Stimulated activated memory B cell treated with anti-CD40 and anti-IgM and Interleukin-4, amounts not matched to agents 10 μg/mL and 1 μg/mL and 100 μg/mL, for 72 hours (primary cell): ENCODE measurements around the gene TYK2.
A peak's percentile ranks its signal among the peaks of the same experiment; 100 is the strongest.

Experiments
- ATAC-seq: fragments of 150-1000 bp; cut with Tn5 transposase; 2 replicates; pipeline ENCODE4 v1.10.0; 2021
- H3K27ac Mint-ChIP-seq: one replicate; pipeline ENCODE4 v1.8.0; 2022; ENCODE audit warnings: mild to moderate bottlenecking, mixed read lengths
- H3K27me3 Mint-ChIP-seq: one replicate; pipeline ENCODE4 v1.8.0; 2022; ENCODE audit warnings: mixed read lengths
- H3K36me3 Mint-ChIP-seq: one replicate; pipeline ENCODE4 v1.8.0; 2022; ENCODE audit warnings: mixed read lengths
- H3K4me1 Mint-ChIP-seq: one replicate; pipeline ENCODE4 v1.8.0; 2022; ENCODE audit warnings: mixed read lengths
- H3K4me3 Mint-ChIP-seq: one replicate; pipeline ENCODE4 v1.8.0; 2022; ENCODE audit warnings: mild to moderate bottlenecking, moderate library complexity, mixed read lengths
- H3K9me3 Mint-ChIP-seq: one replicate; pipeline ENCODE4 v1.8.0; 2022; ENCODE audit warnings: mixed read lengths

Gene TYK2

DNA sequence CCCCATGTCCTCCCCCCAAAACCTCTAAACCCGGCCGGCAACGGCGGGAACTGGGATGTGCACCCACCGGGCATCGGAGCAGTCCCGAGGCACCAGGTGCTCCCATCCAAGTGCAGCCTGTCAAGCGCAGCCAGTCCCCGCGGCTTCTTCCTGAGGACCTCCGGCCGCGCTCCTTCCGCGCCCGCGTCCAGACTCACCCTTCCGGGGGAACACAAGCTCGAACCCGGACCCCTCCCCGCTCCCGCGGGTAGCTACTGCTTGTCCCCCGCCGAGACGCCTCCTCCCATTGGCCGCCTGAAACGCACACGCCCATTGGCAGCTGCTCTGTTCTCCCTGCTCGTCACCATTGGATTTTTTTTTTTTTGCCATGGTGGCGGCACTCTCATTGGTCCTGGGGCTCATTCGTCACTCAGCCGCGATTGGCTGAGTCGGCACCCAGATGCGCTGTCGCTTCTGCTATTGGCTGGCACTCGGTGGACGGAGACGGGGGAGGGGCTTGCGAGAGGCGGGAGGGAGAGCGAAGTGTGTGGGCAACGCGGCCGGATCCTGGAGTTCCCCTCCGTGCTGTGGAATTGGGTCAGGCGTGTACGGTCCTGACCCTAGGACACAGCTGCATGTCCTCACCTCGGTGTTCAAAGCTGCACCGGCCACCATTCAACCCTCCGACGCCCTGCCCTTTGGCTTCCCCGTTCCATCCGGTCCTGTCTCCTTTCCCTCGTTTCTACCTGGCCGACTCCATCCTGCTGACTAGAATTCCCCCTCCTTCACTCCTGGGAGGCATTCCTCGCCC lies at the start of gene TYK2:
Gene TYK2 (minus strand): TSS at position 260 of the 790 bp plus-strand sequence. CDS start 2,166 bp downstream, outside the sequence.
- no peaks in the 10 kb centered on the region for H3K27me3 Mint-ChIP-seq
- H3K4me1 Mint-ChIP-seq: peaks cover 23% of the 10 kb centered on the region
- peaks cover 23% of the 10 kb centered on the region for H3K36me3 Mint-ChIP-seq
- H3K9me3 Mint-ChIP-seq: no peaks in the 10 kb centered on the region
- ATAC-seq: peak; percentile 99
- peak within 1 kb of the TSS; percentile 95 for H3K4me3 Mint-ChIP-seq
- H3K27ac Mint-ChIP-seq: peak within 1 kb of the TSS; percentile 87

- Mint-ChIP-seq H3K4me1 (peaks cover 87% of the 10 kb centered on the region), H3K4me3 (no peak overlapping the region), H3K36me3 (no peaks in the 10 kb centered on the region), H3K27ac (peak overlapping the region; percentile 95), H3K27me3 (peaks cover 15% of the 10 kb centered on the region), H3K9me3 (no peaks in the 10 kb centered on the region)
- no peak for ATAC-seq
These were observed 48.6 kb upstream of the TYK2 start for GRCh38 chr19:10428996-10429381.

DNA sequence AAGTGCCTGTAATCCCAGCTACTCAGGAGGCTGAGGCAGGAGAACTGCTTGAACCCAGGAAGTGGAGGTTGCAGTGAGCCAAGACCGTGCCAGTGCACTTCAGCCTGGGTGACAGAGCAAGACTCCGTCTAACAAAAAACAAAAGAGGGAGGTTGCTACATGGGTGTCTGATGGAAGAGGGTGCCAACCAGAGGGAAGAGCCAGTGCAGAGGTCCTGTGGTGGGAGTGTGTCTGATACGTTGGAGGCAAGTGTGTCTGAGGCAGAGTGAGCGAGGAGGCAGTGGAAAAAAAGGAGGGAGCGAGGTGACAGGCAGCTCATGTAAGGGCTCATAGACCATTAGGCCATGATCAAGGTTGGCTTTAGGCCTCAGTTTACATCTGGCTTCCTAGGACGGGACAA lies 46.8 kb upstream of the TYK2 start:
- H3K4me3 Mint-ChIP-seq: no peak overlapping the region
- no peaks in the 10 kb centered on the region for H3K9me3 Mint-ChIP-seq
- H3K4me1 Mint-ChIP-seq: peaks cover 87% of the 10 kb centered on the region
- ATAC-seq: no peak
- peaks cover 16% of the 10 kb centered on the region for H3K27me3 Mint-ChIP-seq
- no peaks in the 10 kb centered on the region for H3K36me3 Mint-ChIP-seq
- peak overlapping the region; percentile 95 for H3K27ac Mint-ChIP-seq

DNA sequence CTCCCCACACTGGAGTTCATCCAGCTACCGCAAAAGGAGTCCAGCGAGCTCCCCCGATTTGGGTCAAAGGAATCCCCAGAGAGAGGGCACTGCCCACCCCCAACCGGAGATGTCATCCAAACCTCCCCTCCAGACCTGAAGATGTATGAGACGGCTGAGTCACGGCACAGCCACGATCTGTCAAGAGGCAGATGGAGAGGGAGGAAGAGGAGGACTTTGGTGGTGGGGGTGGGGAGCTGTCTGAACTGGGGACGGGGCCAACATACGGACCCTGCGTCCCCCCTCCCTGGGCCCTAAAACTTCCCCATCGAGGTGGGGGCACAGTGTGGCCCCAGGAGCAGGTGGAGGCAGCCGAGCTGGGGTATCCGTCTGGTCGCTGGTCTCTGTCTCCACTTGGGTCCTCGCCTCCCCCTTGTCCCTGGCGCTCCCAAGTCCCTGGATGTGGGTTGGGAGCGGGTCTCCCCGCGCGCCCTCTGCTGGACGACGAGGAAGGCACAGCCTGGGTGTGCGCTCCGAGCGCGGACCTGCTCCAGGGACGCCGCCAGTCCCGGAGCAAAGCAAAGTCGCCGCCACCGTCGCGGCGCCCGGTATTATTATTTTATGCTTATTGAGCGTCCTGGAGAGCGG lies 43.8 kb upstream of the TYK2 start:
- Mint-ChIP-seq H3K4me1 (peaks cover 84% of the 10 kb centered on the region), H3K36me3 (no peaks in the 10 kb centered on the region), H3K27me3 (peaks cover 30% of the 10 kb centered on the region), H3K9me3 (no peaks in the 10 kb centered on the region), H3K4me3 (peak overlapping the region; percentile 73), H3K27ac (peak overlapping the region; percentile 95)
- ATAC-seq: peak; percentile 44

- no peaks in the 10 kb centered on the region for H3K9me3 Mint-ChIP-seq
- no peaks in the 10 kb centered on the region for H3K36me3 Mint-ChIP-seq
- ATAC-seq: no peak
- no peak overlapping the region for H3K27ac Mint-ChIP-seq
- peaks cover 40% of the 10 kb centered on the region for H3K27me3 Mint-ChIP-seq
- H3K4me3 Mint-ChIP-seq: no peak overlapping the region
- H3K4me1 Mint-ChIP-seq: peaks cover 81% of the 10 kb centered on the region
These were observed 42.5 kb upstream of the TYK2 start for GRCh38 chr19:10422846-10423245.

DNA sequence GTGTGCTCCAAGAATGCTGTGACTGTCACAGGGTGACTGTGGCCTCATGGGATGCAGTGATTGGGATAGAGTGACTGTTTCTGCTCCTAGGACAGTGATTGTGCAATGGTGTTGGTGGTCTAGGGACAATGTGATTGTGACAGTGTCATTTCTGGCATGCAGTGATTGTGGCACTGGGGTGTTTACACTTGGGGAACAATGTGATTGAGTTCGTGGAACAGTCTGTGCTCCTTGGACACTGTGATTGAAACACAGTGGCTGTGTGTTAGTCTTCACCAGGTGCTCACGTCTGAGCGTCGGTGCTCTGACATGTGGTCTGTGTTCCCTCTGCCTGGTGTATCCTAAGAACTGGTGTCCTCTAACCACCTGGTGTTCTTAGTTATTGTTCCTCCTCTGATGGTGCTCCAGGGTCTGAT lies 41.7 kb upstream of the TYK2 start:
- no peak for ATAC-seq
- H3K4me3 Mint-ChIP-seq: peak overlapping the region; percentile 63
- H3K9me3 Mint-ChIP-seq: no peaks in the 10 kb centered on the region
- peaks cover 41% of the 10 kb centered on the region for H3K27me3 Mint-ChIP-seq
- peaks cover 74% of the 10 kb centered on the region for H3K4me1 Mint-ChIP-seq
- H3K36me3 Mint-ChIP-seq: no peaks in the 10 kb centered on the region
- H3K27ac Mint-ChIP-seq: peak overlapping the region; percentile 5

DNA sequence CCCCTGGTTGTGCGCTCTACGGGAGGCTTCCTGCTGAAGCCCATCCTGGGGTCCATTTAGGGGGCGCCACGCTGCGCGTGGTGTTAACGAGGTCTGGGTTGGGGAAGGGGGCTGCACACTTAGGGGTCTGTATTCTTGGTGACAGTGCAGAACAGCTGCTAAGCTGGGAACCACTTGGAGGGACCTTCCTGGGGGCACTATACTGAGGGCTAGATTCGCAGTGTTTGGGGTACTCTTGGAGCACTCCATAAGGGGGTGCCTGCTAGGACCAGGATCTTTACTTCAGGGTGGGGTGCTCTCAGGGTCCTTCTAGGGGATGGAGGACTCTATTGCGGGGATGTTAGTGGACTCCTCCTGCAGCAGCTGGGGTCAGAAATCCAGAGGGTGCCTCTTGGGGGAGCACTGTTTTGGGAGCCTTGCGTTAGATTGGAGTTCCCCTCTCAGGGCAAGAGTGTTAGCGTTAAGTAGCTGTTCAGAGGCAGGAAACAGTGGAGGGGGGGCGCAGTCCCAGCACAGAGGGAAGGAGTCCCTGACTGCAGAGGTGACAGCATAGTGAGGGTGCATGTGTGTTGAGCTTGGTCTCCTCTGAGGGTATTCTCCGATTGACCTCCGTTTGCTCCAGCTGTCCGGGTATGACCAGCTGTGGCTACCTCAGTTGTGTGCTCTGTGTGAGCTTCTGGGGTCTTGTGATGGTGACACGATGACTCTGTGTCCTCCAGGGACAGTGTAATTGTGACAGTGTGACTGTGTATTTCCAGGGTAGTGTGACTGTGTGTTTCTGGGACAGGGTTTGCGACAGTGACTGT lies 41.1 kb upstream of the TYK2 start:
- Mint-ChIP-seq H3K9me3 (peaks cover 3% of the 10 kb centered on the region), H3K4me1 (peaks cover 74% of the 10 kb centered on the region), H3K27ac (peak overlapping the region; percentile 5), H3K36me3 (no peaks in the 10 kb centered on the region), H3K4me3 (peak overlapping the region; percentile 63), H3K27me3 (peaks cover 48% of the 10 kb centered on the region)
- ATAC-seq: no peak

DNA sequence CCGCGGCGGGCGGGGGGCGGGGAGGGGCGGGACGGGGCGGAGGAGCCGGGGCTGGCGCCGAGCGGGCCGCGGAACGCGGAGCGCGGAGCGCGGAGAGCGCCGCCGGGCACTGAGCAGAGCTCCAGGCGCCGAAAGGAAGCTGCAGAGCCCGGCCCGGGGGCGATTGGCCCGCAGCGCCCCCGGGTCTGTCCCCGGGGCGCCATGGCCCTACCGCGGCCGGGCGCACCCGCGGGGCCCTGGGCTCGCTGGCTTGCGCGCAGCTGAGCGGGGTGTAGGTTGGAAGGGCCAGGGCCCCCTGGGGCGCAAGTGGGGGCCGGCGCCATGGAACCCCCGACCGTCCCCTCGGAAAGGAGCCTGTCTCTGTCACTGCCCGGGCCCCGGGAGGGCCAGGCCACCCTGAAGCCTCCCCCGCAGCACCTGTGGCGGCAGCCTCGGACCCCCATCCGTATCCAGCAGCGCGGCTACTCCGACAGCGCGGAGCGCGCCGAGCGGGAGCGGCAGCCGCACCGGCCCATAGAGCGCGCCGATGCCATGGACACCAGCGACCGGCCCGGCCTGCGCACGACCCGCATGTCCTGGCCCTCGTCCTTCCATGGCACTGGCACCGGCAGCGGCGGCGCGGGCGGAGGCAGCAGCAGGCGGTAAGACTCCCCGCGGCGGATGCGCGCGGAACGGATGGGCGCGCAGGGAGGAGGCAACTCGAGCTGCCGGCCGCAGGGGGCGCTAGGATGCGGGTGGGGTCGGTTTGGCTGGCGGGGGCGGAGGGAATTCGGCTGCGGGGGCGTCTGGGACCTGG lies 40.3 kb upstream of the TYK2 start, which contains the start of gene PDE4A:
Gene PDE4A (plus strand): TSS at position 95 of the 796 bp plus-strand sequence. CDS start 227 bp downstream, at position 322.
- Mint-ChIP-seq H3K27ac (peak within 1 kb of the TSS; percentile 64), H3K4me1 (peaks cover 77% of the 10 kb centered on the region), H3K36me3 (no peaks in the 10 kb centered on the region), H3K9me3 (peaks cover 3% of the 10 kb centered on the region), H3K27me3 (peaks cover 50% of the 10 kb centered on the region), H3K4me3 (peak within 1 kb of the TSS; percentile 63)
- ATAC-seq: no peak

GRCh38 chr19:10419646-10420443 lies 39.5 kb upstream of the TYK2 start:
- Mint-ChIP-seq H3K27ac (peak overlapping the region; percentile 64), H3K9me3 (peaks cover 3% of the 10 kb centered on the region), H3K36me3 (no peaks in the 10 kb centered on the region), H3K4me1 (peaks cover 75% of the 10 kb centered on the region), H3K27me3 (peaks cover 50% of the 10 kb centered on the region), H3K4me3 (peak overlapping the region; percentile 63)
- ATAC-seq: peak; percentile 47

DNA sequence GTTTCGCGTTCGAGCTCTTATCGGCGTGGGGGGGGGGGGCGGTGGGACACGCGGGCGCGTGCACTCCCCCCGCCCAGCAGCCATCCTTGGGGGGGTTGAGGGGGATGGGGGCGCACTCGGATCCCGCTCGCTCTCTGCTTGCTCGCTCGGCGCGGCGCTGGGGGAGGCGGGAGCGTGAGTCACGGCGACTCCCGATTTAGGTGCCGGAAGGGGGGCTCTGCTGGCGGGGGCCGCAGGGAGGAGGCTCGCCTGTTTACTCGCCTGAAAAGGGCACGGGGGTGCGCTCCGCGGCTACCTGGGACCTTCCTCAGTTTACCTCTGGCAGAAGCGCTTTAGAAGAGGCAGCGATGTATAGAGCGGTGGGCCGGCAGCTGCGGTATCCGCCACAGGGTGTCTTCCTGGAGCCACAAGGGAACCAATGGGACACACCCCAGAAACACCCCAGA lies 38.9 kb upstream of the TYK2 start:
- H3K27ac Mint-ChIP-seq: peak overlapping the region; percentile 64
- H3K9me3 Mint-ChIP-seq: peaks cover 3% of the 10 kb centered on the region
- H3K36me3 Mint-ChIP-seq: no peaks in the 10 kb centered on the region
- H3K4me3 Mint-ChIP-seq: peak overlapping the region; percentile 63
- peaks cover 50% of the 10 kb centered on the region for H3K27me3 Mint-ChIP-seq
- peaks cover 68% of the 10 kb centered on the region for H3K4me1 Mint-ChIP-seq
- ATAC-seq: no peak

GRCh38 chr19:10418485-10419199 lies 38.3 kb upstream of the TYK2 start:
- H3K4me3 Mint-ChIP-seq: peak overlapping the region; percentile 65
- no peak for ATAC-seq
- peaks cover 3% of the 10 kb centered on the region for H3K9me3 Mint-ChIP-seq
- no peaks in the 10 kb centered on the region for H3K36me3 Mint-ChIP-seq
- peaks cover 62% of the 10 kb centered on the region for H3K4me1 Mint-ChIP-seq
- H3K27ac Mint-ChIP-seq: peak overlapping the region; percentile 64
- peaks cover 50% of the 10 kb centered on the region for H3K27me3 Mint-ChIP-seq

- Mint-ChIP-seq H3K27me3 (peaks cover 50% of the 10 kb centered on the region), H3K27ac (peak overlapping the region; percentile 64), H3K4me3 (peak overlapping the region; percentile 65), H3K36me3 (no peaks in the 10 kb centered on the region), H3K9me3 (peaks cover 3% of the 10 kb centered on the region), H3K4me1 (peaks cover 59% of the 10 kb centered on the region)
- no peak for ATAC-seq
These were observed 37.8 kb upstream of the TYK2 start for GRCh38 chr19:10418235-10418484.

DNA sequence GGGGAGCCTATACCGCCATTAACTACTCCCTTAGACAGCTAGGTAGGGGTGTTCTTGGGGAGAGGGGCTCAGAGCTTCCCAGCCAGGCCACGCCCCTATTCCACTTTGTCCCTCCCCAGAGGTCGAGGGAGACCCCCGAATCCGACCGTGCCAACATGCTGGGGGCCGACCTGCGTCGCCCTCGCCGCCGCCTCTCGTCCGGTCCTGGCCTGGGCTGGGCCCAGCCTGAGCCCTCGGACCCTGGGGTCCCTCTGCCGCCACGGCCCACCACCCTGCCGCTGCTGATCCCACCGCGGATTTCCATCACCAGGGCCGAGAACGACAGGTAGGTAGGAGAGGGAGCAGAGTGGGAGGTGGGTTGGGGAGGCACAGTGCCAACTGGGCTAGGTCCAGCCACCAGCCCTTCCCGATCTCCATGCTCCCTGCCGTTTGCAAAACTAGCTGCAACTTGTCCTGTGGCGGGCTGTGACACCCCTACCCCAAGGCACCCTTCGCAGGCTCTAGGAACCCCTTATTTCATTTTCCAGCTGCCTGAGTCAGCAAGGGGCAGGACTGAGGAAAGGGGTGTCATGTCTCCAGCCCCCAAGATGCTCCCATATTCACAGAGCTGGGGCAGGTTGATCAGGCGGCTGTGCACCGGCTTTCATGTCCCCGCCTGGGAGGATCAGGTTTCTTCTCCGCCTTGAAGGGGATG lies 37.3 kb upstream of the TYK2 start:
- Mint-ChIP-seq H3K27me3 (peaks cover 50% of the 10 kb centered on the region), H3K9me3 (peaks cover 3% of the 10 kb centered on the region), H3K36me3 (no peaks in the 10 kb centered on the region), H3K27ac (peak overlapping the region; percentile 64), H3K4me1 (peaks cover 60% of the 10 kb centered on the region), H3K4me3 (peak overlapping the region; percentile 9)
- no peak for ATAC-seq
